Measurements from ENCODE around the gene CERS4.
A peak's percentile ranks its signal among the peaks of the same experiment; 100 is the strongest.
"Not testable (repeated sequence)": the region's sequence is repeated elsewhere in the genome, so short reads cannot be mapped to it uniquely, and the experiment has no call there.

Gene CERS4

GRCh38 chr19:8208922-8209461, at the start of gene CERS4:
Gene CERS4, plus strand, starts transcription at chr19:8209370. Its CDS starts 41,707 bp downstream, at chr19:8251077.
- peak; percentile 57 for DNase-seq (ENCODE audit: low read depth)

GRCh38 chr19:8161135-8161646, 48.0 kb upstream of the CERS4 start:
- no peak for DNase-seq (ENCODE audit: low read depth)

- DNase-seq (ENCODE audit: low read depth): no peak
Measured at GRCh38 chr19:8163759-8164158, 45.4 kb upstream of the CERS4 start.

GRCh38 chr19:8167985-8168384, 41.2 kb upstream of the CERS4 start:
- no peak for DNase-seq (ENCODE audit: low read depth)

GRCh38 chr19:8168537-8168936, 40.6 kb upstream of the CERS4 start:
- no peak for DNase-seq (ENCODE audit: low read depth)

- DNase-seq (ENCODE audit: low read depth): no peak
Measured at GRCh38 chr19:8174706-8175105, 34.5 kb upstream of the CERS4 start.

- DNase-seq (ENCODE audit: low read depth): no peak
Measured at GRCh38 chr19:8180018-8180417, 29.2 kb upstream of the CERS4 start.

GRCh38 chr19:8184274-8184673, 24.9 kb upstream of the CERS4 start:
- no peak for DNase-seq (ENCODE audit: low read depth)

GRCh38 chr19:8185343-8186068, 23.7 kb upstream of the CERS4 start:
- no peak for DNase-seq (ENCODE audit: low read depth)

GRCh38 chr19:8192221-8192820, 16.8 kb upstream of the CERS4 start:
- no peak for DNase-seq (ENCODE audit: low read depth)

- DNase-seq (ENCODE audit: low read depth): no peak
Measured at GRCh38 chr19:8194528-8195267, 14.5 kb upstream of the CERS4 start.

GRCh38 chr19:8196271-8196927, 12.8 kb upstream of the CERS4 start:
- DNase-seq (ENCODE audit: low read depth): no peak

- DNase-seq (ENCODE audit: low read depth): not testable (repeated sequence)
Measured at GRCh38 chr19:8203288-8204120, 5.7 kb upstream of the CERS4 start.

- no peak for DNase-seq (ENCODE audit: low read depth)
Measured at GRCh38 chr19:8204961-8205360, 4.2 kb upstream of the CERS4 start.

- no peak for DNase-seq (ENCODE audit: low read depth)
Measured at GRCh38 chr19:8206147-8207087, 2.8 kb upstream of the CERS4 start.

- not testable (repeated sequence) for DNase-seq (ENCODE audit: low read depth)
Measured at GRCh38 chr19:8207326-8207725, 1.8 kb upstream of the CERS4 start.

GRCh38 chr19:8208119-8208921, 850 bp upstream of the CERS4 start:
- DNase-seq (ENCODE audit: low read depth): no peak

GRCh38 chr19:8209462-8210378, 550 bp downstream of the CERS4 start:
- peak; percentile 58 for DNase-seq (ENCODE audit: low read depth)

All from stimulated activated CD8-positive, alpha-beta memory T cell treated with anti-CD3 and anti-CD28 coated beads, Interleukin-12 subunit alpha, Interleukin-12 subunit beta, amount 100 ng/mL, for 1 hour (primary cell).